GM23338 (cell line): ENCODE results near the gene CDH12. TPM values are rescaled to one million over a fixed set of nuclear protein-coding genes. Genes with fewer than 3 reads are reported as not detected.

Experiments
- ATAC-seq: fragments of 200-7000 bp; cut with Tn5 transposase; 3 replicates; pipeline ENCODE4 v1.9.1; 2020
- DNase-seq: peaks from one replicate; pipeline ENCODE4 v3.0.0-alpha.2; 2015; ENCODE audit warnings: low spot score
- H2AFZ ChIP-seq: fragments of 200-600 bp; sonication (generic); 2 replicates; pipeline ENCODE4 v1.8.0; 2016; ENCODE audit warnings: antibody characterized with exemption, mild to moderate bottlenecking, moderate library complexity
- H3F3A ChIP-seq: fragments of 200-600 bp; sonication (generic); replicated peaks from 2 replicates; pipeline ENCODE4 v1.8.0; 2017; ENCODE audit warnings: antibody characterized with exemption, mixed run types, low read depth
- H3K27ac ChIP-seq: fragments of 200-600 bp; sonication (generic); 2 replicates; pipeline ENCODE4 v1.6.1; 2016; ENCODE audit warnings: low read depth
- H3K27me3 ChIP-seq: fragments of 200-600 bp; sonication (generic); 2 replicates; pipeline ENCODE4 v1.8.0; 2016; ENCODE audit warnings: mild to moderate bottlenecking, mixed run types, moderate library complexity; ENCODE audit not compliant: insufficient read depth
- H3K36me3 ChIP-seq: fragments of 200-600 bp; sonication (generic); 2 replicates; pipeline ENCODE4 v1.8.0; 2016; ENCODE audit warnings: mild to moderate bottlenecking; ENCODE audit not compliant: insufficient read depth
- H3K4me1 ChIP-seq: fragments of 200-600 bp; sonication (generic); 2 replicates; pipeline ENCODE4 v1.8.0; 2016; ENCODE audit warnings: mild to moderate bottlenecking, moderate library complexity; ENCODE audit not compliant: insufficient read depth
- H3K4me2 ChIP-seq: fragments of 200-600 bp; sonication (generic); 2 replicates; pipeline ENCODE4 v1.7.1; 2017; ENCODE audit warnings: mixed run types
- H3K4me3 ChIP-seq: fragments of 200-600 bp; sonication (generic); 2 replicates; pipeline ENCODE4 v1.6.1; 2016; ENCODE audit warnings: mixed run types
- H3K79me2 ChIP-seq: fragments of 200-600 bp; sonication (generic); replicated peaks from 2 replicates; pipeline ENCODE4 v1.8.0; 2017; ENCODE audit warnings: mild to moderate bottlenecking; ENCODE audit not compliant: insufficient read depth
- H3K9me2 ChIP-seq: fragments of 200-600 bp; sonication (generic); 2 replicates; pipeline ENCODE4 v1.8.0; 2017; ENCODE audit not compliant: insufficient read depth
- H4K20me1 ChIP-seq: fragments of 200-600 bp; sonication (generic); replicated peaks from 2 replicates; pipeline ENCODE4 v1.8.0; 2017; ENCODE audit warnings: mild to moderate bottlenecking; ENCODE audit not compliant: insufficient read depth
- H3K27ac Mint-ChIP-seq: 2 replicates; pipeline ENCODE4 v1.8.0; 2020; ENCODE audit warnings: inconsistent platforms, mild to moderate bottlenecking, moderate library complexity, mixed read lengths
- H3K27me3 Mint-ChIP-seq: 3 replicates; pipeline ENCODE4 v1.8.0; 2022; ENCODE audit warnings: low read depth, mild to moderate bottlenecking, moderate library complexity, mixed read lengths, inconsistent platforms; ENCODE audit not compliant: insufficient read depth, poor library complexity
- H3K36me3 Mint-ChIP-seq: 3 replicates; pipeline ENCODE4 v1.8.0; 2021; ENCODE audit warnings: low read depth, mild to moderate bottlenecking, inconsistent platforms, moderate library complexity, mixed read lengths
- H3K4me1 Mint-ChIP-seq: 3 replicates; pipeline ENCODE4 v1.8.0; 2020; ENCODE audit warnings: mild to moderate bottlenecking, inconsistent platforms, mixed read lengths
- H3K4me3 Mint-ChIP-seq: 3 replicates; pipeline ENCODE4 v1.8.0; 2021; ENCODE audit warnings: moderate library complexity, mild to moderate bottlenecking, inconsistent platforms, mixed read lengths
- H3K9me3 Mint-ChIP-seq: 3 replicates; pipeline ENCODE4 v1.8.0; 2020; ENCODE audit warnings: moderate library complexity, mild to moderate bottlenecking, inconsistent platforms, mixed read lengths
- CREB1 ChIP-seq: fragments of 250-450 bp; sonication (Bioruptor Pico); IDR thresholded peaks from 2 replicates; pipeline ENCODE4 v1.5.0; 2020; ENCODE audit warnings: low read depth, mild to moderate bottlenecking, moderate library complexity
- CTCF ChIP-seq, 2 experiments: fragments of 200-600 bp in 1 of 2; sonication (generic) in 1 of 2; conservative IDR thresholded peaks; 2 replicates each; pipeline versions ENCODE4 v1.5.1 to v1.6.1; 2016 to 2017; ENCODE audit warnings: antibody characterized with exemption in 2 of 2, low read depth in 2 of 2, mild to moderate bottlenecking in 2 of 2, moderate library complexity in 1 of 2
- EZH2 ChIP-seq: fragments of 200-600 bp; sonication (generic); IDR thresholded peaks from one replicate; pipeline ENCODE4 v1.8.0; 2017; ENCODE audit warnings: antibody characterized with exemption, mild to moderate bottlenecking, low read depth; ENCODE audit not compliant: unreplicated experiment
- EZH2phosphoT487 ChIP-seq: fragments of 200-600 bp; sonication (generic); IDR thresholded peaks from one replicate; pipeline ENCODE4 v1.8.1; 2018; ENCODE audit warnings: antibody characterized with exemption; ENCODE audit not compliant: unreplicated experiment
- JUNB ChIP-seq: IDR thresholded peaks from one replicate; pipeline ENCODE4 v1.6.1; 2016; ENCODE audit warnings: antibody characterized with exemption; ENCODE audit not compliant: unreplicated experiment
- POLR2AphosphoS5 ChIP-seq: IDR thresholded peaks from 2 replicates; pipeline ENCODE4 v1.6.1; 2016; ENCODE audit warnings: antibody characterized with exemption, low read depth
- ZNF114 ChIP-seq: fragments of 250-450 bp; sonication (Bioruptor Pico); IDR thresholded peaks from 2 replicates; pipeline ENCODE4 v1.5.0; 2020; ENCODE audit warnings: mild to moderate bottlenecking, moderate library complexity
- polyA plus RNA-seq: library from polyadenylated mRNA; unstranded; fragments of >200 nt; fragmentation: Nextera tagmentation; extraction: Ambion mirVana; gene quantifications from 2 replicates; pipeline ENCODE4 v1.2.1, GENCODE V29; 2016
- total RNA-seq: library from RNA; depleted of rRNA; stranded (reverse); fragments of >200 nt; shearing (Covaris generic); gene quantifications from 2 replicates; pipeline ENCODE4 v1.2.3, GENCODE V29; 2014
- TF ChIP-seq, protein P1 (sequence below): fragments of 250-450 bp; sonication (Bioruptor Pico); IDR thresholded peaks from 2 replicates; pipeline ENCODE4 v1.5.0; 2020; ENCODE audit warnings: mild to moderate bottlenecking, moderate library complexity

The CDH12 gene
- total and polyA plus RNA-seq, 2 experiments from 2014 or later = not detected

DNA sequence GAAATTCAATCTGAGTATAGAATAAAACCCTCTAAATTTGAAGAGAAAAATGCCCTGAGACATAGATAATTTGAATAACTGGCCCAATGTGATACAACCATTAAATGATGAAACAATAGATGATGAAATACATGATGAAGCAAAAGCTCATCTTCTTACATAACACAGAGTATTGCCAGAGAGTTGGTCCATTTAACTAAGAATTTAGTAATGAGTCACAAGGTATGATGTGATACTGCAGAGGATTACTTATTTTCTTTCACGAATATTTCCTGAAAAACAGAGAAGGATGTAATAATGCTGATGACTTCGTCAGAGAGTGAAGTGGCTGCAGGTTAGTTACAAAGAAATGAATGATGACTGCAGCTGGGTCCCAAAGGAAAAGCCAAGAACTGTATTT, 379.3 kb downstream of the CDH12 start:
- no peak overlapping the region for H3K4me2 ChIP-seq
- no peaks in the 10 kb centered on the region for H3F3A ChIP-seq
- TF ChIP-seq CREB1 (CRISPR knock-in tag) = no peak
- TF ChIP-seq EZH2phosphoT487 = no peak
- TF ChIP-seq EZH2 = no peak
- TF ChIP-seq JUNB = no peak
- TF ChIP-seq POLR2AphosphoS5 = no peak
- TF ChIP-seq CTCF (conservative IDR thresholded peaks at IDR 0.05; ENCODE audit: low read depth in 2 of 2) = no peak
- TF ChIP-seq ZNF114 = no peak
- TF ChIP-seq, protein P1, sequence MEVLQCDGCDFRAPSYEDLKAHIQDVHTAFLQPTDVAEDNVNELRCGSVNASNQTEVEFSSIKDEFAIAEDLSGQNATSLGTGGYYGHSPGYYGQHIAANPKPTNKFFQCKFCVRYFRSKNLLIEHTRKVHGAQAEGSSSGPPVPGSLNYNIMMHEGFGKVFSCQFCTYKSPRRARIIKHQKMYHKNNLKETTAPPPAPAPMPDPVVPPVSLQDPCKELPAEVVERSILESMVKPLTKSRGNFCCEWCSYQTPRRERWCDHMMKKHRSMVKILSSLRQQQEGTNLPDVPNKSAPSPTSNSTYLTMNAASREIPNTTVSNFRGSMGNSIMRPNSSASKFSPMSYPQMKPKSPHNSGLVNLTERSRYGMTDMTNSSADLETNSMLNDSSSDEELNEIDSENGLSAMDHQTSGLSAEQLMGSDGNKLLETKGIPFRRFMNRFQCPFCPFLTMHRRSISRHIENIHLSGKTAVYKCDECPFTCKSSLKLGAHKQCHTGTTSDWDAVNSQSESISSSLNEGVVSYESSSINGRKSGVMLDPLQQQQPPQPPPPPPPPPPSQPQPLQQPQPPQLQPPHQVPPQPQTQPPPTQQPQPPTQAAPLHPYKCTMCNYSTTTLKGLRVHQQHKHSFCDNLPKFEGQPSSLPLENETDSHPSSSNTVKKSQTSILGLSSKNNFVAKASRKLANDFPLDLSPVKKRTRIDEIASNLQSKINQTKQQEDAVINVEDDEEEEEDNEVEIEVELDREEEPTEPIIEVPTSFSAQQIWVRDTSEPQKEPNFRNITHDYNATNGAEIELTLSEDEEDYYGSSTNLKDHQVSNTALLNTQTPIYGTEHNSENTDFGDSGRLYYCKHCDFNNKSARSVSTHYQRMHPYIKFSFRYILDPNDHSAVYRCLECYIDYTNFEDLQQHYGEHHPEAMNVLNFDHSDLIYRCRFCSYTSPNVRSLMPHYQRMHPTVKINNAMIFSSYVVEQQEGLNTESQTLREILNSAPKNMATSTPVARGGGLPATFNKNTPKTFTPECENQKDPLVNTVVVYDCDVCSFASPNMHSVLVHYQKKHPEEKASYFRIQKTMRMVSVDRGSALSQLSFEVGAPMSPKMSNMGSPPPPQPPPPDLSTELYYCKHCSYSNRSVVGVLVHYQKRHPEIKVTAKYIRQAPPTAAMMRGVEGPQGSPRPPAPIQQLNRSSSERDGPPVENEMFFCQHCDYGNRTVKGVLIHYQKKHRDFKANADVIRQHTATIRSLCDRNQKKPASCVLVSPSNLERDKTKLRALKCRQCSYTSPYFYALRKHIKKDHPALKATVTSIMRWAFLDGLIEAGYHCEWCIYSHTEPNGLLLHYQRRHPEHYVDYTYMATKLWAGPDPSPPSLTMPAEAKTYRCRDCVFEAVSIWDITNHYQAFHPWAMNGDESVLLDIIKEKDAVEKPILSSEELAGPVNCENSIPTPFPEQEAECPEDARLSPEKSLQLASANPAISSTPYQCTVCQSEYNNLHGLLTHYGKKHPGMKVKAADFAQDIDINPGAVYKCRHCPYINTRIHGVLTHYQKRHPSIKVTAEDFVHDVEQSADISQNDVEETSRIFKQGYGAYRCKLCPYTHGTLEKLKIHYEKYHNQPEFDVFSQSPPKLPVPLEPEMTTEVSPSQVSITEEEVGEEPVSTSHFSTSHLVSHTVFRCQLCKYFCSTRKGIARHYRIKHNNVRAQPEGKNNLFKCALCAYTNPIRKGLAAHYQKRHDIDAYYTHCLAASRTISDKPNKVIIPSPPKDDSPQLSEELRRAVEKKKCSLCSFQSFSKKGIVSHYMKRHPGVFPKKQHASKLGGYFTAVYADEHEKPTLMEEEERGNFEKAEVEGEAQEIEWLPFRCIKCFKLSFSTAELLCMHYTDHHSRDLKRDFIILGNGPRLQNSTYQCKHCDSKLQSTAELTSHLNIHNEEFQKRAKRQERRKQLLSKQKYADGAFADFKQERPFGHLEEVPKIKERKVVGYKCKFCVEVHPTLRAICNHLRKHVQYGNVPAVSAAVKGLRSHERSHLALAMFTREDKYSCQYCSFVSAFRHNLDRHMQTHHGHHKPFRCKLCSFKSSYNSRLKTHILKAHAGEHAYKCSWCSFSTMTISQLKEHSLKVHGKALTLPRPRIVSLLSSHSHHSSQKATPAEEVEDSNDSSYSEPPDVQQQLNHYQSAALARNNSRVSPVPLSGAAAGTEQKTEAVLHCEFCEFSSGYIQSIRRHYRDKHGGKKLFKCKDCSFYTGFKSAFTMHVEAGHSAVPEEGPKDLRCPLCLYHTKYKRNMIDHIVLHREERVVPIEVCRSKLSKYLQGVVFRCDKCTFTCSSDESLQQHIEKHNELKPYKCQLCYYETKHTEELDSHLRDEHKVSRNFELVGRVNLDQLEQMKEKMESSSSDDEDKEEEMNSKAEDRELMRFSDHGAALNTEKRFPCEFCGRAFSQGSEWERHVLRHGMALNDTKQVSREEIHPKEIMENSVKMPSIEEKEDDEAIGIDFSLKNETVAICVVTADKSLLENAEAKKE (CRISPR knock-in tag) = no peak
- no peak overlapping the region for H2AFZ ChIP-seq
- DNase-seq (no peak), ATAC-seq (no peak)
- no peaks in the 10 kb centered on the region for H3K36me3 ChIP-seq
- Mint-ChIP-seq H3K4me3 (no peak overlapping the region), H3K9me3 (no peaks in the 10 kb centered on the region), H3K36me3 (no peaks in the 10 kb centered on the region), H3K27me3 (no peaks in the 10 kb centered on the region), H3K27ac (no peak overlapping the region), H3K4me1 (no peaks in the 10 kb centered on the region)
- no peaks in the 10 kb centered on the region for H3K27me3 ChIP-seq
- H3K4me1 ChIP-seq = no peaks in the 10 kb centered on the region
- H3K79me2 ChIP-seq = no peaks in the 10 kb centered on the region
- 0 out of 2 replicates have a peak, but pooled peaks cover 2% of the 10 kb centered on the region for H3K9me2 ChIP-seq
- H4K20me1 ChIP-seq = no peaks in the 10 kb centered on the region
- no peak overlapping the region for H3K27ac ChIP-seq
- H3K4me3 ChIP-seq = no peak overlapping the region
